RWPE2 (cell line): ENCODE data around the gene TRPC1.
"Not testable (repeated sequence)": the region's sequence is repeated elsewhere in the genome, so short reads cannot be mapped to it uniquely, and the experiment has no call there.

Source experiments
- ATAC-seq: fragments of 200-7000 bp; cut with Tn5 transposase; 3 replicates; pipeline ENCODE4 v1.9.1; 2021; ENCODE audit warnings: low read depth
- DNase-seq: peaks from one replicate; pipeline ENCODE4 v3.0.0-alpha.2; 2020; ENCODE audit warnings: low spot score
- H3K27ac ChIP-seq: fragments of 450-650 bp; 2 replicates; pipeline ENCODE4 v1.5.1; 2017; ENCODE audit warnings: mild to moderate bottlenecking; ENCODE audit not compliant: poor library complexity, severe bottlenecking
- H3K27me3 ChIP-seq: fragments of 250-450 bp; sonication (Bioruptor Pico); 2 replicates; pipeline ENCODE4 v1.5.1; 2021; ENCODE audit warnings: mild to moderate bottlenecking, moderate library complexity; ENCODE audit not compliant: insufficient read depth, poor library complexity, severe bottlenecking
- H3K36me3 ChIP-seq: fragments of 250-450 bp; sonication (Bioruptor Pico); 2 replicates; pipeline ENCODE4 v1.5.1; 2020; ENCODE audit warnings: low read depth, mild to moderate bottlenecking, moderate library complexity
- H3K4me1 ChIP-seq: fragments of 250-450 bp; sonication (Bioruptor Pico); 2 replicates; pipeline ENCODE4 v1.5.1; 2021; ENCODE audit warnings: mild to moderate bottlenecking, moderate library complexity; ENCODE audit not compliant: insufficient read depth, poor library complexity, severe bottlenecking
- H3K4me3 ChIP-seq: fragments of 250-450 bp; sonication (Bioruptor Pico); 2 replicates; pipeline ENCODE4 v1.5.1; 2021; ENCODE audit warnings: mild to moderate bottlenecking, moderate library complexity; ENCODE audit not compliant: severe bottlenecking
- H3K9me3 ChIP-seq: fragments of 250-450 bp; sonication (Bioruptor Pico); 2 replicates; pipeline ENCODE4 v1.5.1; 2021; ENCODE audit warnings: mild to moderate bottlenecking, moderate library complexity; ENCODE audit not compliant: severe bottlenecking
- CTCF ChIP-seq: fragments of 450-650 bp; IDR thresholded peaks from one replicate; pipeline ENCODE4 v1.5.1; 2017; ENCODE audit warnings: mild to moderate bottlenecking, moderate library complexity; ENCODE audit not compliant: poor library complexity, severe bottlenecking

The TRPC1 gene

GRCh38 chr3:142709207-142709606 is 14.6 kb upstream of the TRPC1 start:
- no peak for TF ChIP-seq CTCF
- H3K27me3 ChIP-seq = no peaks in the 10 kb centered on the region
- H3K27ac ChIP-seq = no peak overlapping the region
- no peaks in the 10 kb centered on the region for H3K4me1 ChIP-seq
- ATAC-seq (no peak), DNase-seq (no peak)
- H3K9me3 ChIP-seq = no peaks in the 10 kb centered on the region
- no peaks in the 10 kb centered on the region for H3K36me3 ChIP-seq
- H3K4me3 ChIP-seq = no peak overlapping the region

DNA sequence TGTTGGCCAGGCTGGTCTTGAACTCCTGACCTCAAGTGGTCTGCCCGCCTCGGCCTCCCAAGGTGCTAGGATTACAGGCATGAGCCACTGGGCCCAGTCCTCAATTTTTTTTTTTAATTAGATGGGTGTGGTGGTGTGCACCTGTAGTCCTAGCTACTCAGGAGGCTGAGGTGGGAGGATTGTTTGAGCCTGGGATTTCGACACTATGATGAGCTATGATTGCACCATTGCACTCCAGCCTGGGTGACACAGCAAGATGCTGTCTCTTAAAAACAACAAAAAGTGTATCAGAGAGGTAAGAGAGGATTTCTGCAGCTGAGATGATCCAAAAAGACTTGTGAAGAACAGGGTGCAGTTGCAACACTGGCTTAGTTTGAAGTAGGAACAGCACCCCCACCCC is 9.0 kb upstream of the TRPC1 start:
- not testable (repeated sequence) for H3K36me3 ChIP-seq, DNase-seq, H3K9me3 ChIP-seq, H3K27me3 ChIP-seq, H3K4me3 ChIP-seq, ATAC-seq, H3K27ac ChIP-seq, H3K4me1 ChIP-seq

DNA sequence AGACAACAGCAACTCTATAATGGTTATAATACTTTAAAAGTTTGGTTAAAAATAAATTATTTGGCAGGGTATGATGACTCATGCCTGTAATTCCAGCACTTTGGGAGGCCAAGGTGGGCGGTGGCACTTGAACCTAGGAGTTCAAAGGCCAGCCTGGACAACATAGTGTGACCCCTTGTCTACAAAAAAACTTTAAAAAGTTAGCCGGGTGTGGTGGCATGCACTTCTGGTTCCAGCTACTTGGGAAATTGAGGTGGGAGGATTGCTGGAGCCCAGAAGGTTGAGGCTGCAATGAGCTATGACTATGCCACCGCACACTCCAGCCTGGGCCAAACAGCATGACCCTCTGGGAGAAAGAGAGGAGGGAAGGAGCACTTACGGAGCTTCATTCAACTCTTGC is 7.7 kb upstream of the TRPC1 start:
- H3K27me3 ChIP-seq = no peaks in the 10 kb centered on the region
- no peak overlapping the region for H3K4me3 ChIP-seq
- H3K4me1 ChIP-seq = no peaks in the 10 kb centered on the region
- ATAC-seq = no peak
- TF ChIP-seq CTCF = no peak
- H3K36me3 ChIP-seq = no peaks in the 10 kb centered on the region
- DNase-seq = no peak
- no peaks in the 10 kb centered on the region for H3K9me3 ChIP-seq
- H3K27ac ChIP-seq = no peak overlapping the region

DNA sequence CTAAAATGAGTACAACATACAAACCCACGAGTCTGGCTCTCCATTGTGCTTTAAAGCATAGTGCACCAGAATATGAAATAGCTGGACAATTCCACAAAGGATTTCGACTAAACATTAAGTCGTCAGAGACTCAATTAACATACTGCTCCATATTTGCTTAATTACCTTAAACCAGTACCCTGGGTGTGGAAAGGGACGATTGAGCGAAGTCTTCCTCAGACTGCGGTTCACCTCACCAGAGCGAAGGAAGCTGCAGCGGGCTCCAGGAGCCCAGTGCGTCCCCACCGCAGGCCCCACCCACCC is 218 bp upstream of the TRPC1 start:
- no peak; the same call in 2 of the 3 replicates for ATAC-seq
- Histone ChIP-seq H3K4me3 (peak overlapping the region; percentile 100), H3K4me1 (peaks cover 13% of the 10 kb centered on the region), H3K36me3 (no peaks in the 10 kb centered on the region), H3K27ac (peak overlapping the region; percentile 37), H3K27me3 (no peaks in the 10 kb centered on the region), H3K9me3 (peaks cover 2% of the 10 kb centered on the region)
- no peak for TF ChIP-seq CTCF
- DNase-seq = no peak

GRCh38 chr3:142724682-142725356 is 985 bp downstream of the TRPC1 start:
- ATAC-seq = peak; percentile 69
- peaks cover 2% of the 10 kb centered on the region for H3K9me3 ChIP-seq
- peak overlapping the region; percentile 37 for H3K27ac ChIP-seq
- DNase-seq = peak; percentile 57
- TF ChIP-seq CTCF = peak; percentile 28
- peak overlapping the region; percentile 100 for H3K4me3 ChIP-seq
- peaks cover 13% of the 10 kb centered on the region for H3K4me1 ChIP-seq
- H3K27me3 ChIP-seq = no peaks in the 10 kb centered on the region
- no peaks in the 10 kb centered on the region for H3K36me3 ChIP-seq
